HG02642 (cell line): Measurements from ENCODE around the gene TTLL7.

Experiments used
- ATAC-seq: cut with Tn5 transposase; IDR thresholded peaks from one replicate; pipeline ENCODE4 v1.9.1; 2021; ENCODE audit warnings: mild to moderate bottlenecking; ENCODE audit not compliant: unreplicated experiment, poor library complexity

Gene TTLL7

GRCh38 chr1:83832194-83832593, 166.7 kb downstream of the TTLL7 start:
- ATAC-seq, result no peak

GRCh38 chr1:83829106-83829505, 169.8 kb downstream of the TTLL7 start:
- ATAC-seq, result no peak

- ATAC-seq, result no peak
Measured at GRCh38 chr1:83828456-83828855, 170.5 kb downstream of the TTLL7 start.

GRCh38 chr1:83827741-83828140, 171.2 kb downstream of the TTLL7 start:
- ATAC-seq, result no peak

GRCh38 chr1:83822208-83822607, 176.7 kb downstream of the TTLL7 start:
- ATAC-seq, result no peak

GRCh38 chr1:83819436-83819835, 179.5 kb downstream of the TTLL7 start:
- ATAC-seq, result no peak

GRCh38 chr1:83818916-83819315, 180.0 kb downstream of the TTLL7 start:
- ATAC-seq, result no peak

- no peak for ATAC-seq
Measured at GRCh38 chr1:83816836-83817235, 182.1 kb downstream of the TTLL7 start.

- no peak for ATAC-seq
Measured at GRCh38 chr1:83815330-83815729, 183.6 kb downstream of the TTLL7 start.
